Esophagus muscularis mucosa (tissue), 4 donors: ENCODE results near the gene TMCC2. TPM values are rescaled to one million over a fixed set of nuclear protein-coding genes. Genes with fewer than 3 reads are reported as not detected.
"Not testable (repeated sequence)": the region's sequence is repeated elsewhere in the genome, so short reads cannot be mapped to it uniquely, and the experiment has no call there.

Experiments used
- DNase-seq: peaks from one replicate; pipeline ENCODE4 v3.0.0-alpha.2; 2017; ENCODE audit errors: extremely low spot score
- H3K27ac ChIP-seq, 4 donors: fragments of 200-600 bp; sonication (generic); replicated peaks in 1 of 4; 1 replicate in 3 of 4; 2 replicates in 1 of 4; pipeline ENCODE4 v1.5.1; 2016 to 2019; ENCODE audit warnings: mild to moderate bottlenecking in 1 of 4
- H3K27me3 ChIP-seq, 4 donors: fragments of 200-600 bp; sonication (generic); one replicate each; pipeline versions ENCODE4 v1.5.1 to v1.6.0; 2016 to 2019
- H3K36me3 ChIP-seq, 4 donors: fragments of 200-600 bp; sonication (generic); one replicate each; pipeline ENCODE4 v1.5.1; 2016 to 2019
- H3K4me1 ChIP-seq, 4 donors: fragments of 200-600 bp; sonication (generic); one replicate each; pipeline ENCODE4 v1.5.1; 2016 to 2019
- H3K4me3 ChIP-seq, 4 donors: fragments of 200-600 bp; sonication (generic); 1 replicate in 2 of 4; 2 replicates in 2 of 4; pipeline ENCODE4 v1.5.1; 2016 to 2019; ENCODE audit warnings: mild to moderate bottlenecking in 4 of 4, moderate library complexity in 1 of 4
- H3K9me3 ChIP-seq, 4 donors: fragments of 200-600 bp; sonication (generic); 1 replicate in 3 of 4; 2 replicates in 1 of 4; pipeline ENCODE4 v1.5.1; 2016 to 2019
- CTCF ChIP-seq, 3 experiments: fragments of 200-600 bp in 2 of 3; fragments of 450-650 bp in 1 of 3; sonication (generic) in 2 of 3; IDR thresholded peaks; one replicate each; pipeline ENCODE4 v1.5.1; 2017 to 2019; ENCODE audit warnings: antibody characterized with exemption in 3 of 3, mild to moderate bottlenecking in 2 of 3, moderate library complexity in 1 of 3
- EP300 ChIP-seq: sonication (generic); formaldehyde crosslinking; IDR thresholded peaks from one replicate; pipeline ENCODE4 v1.6.1; 2017; ENCODE audit warnings: antibody characterized with exemption
- POLR2A ChIP-seq: fragments of 450-650 bp; IDR thresholded peaks from one replicate; pipeline ENCODE4 v1.6.1; 2017; ENCODE audit warnings: antibody characterized with exemption, moderate library complexity, mild to moderate bottlenecking, low read depth
- POLR2AphosphoS5 ChIP-seq, 2 donors: sonication (generic); formaldehyde crosslinking; IDR thresholded peaks; one replicate each; pipeline ENCODE4 v1.6.1; 2017; ENCODE audit warnings: antibody characterized with exemption in 2 of 2
- WGBS: methylation state at CpG from one replicate; pipeline ENCODE4 v1.1.5; 2018; 5-methylcytosine and 5-hydroxymethylcytosine counted together
- intact Hi-C: fragments of 100-400 bp; cut with DNase I; formaldehyde crosslinking; loops from one replicate; pipeline ENCODE4 v1.15.1; 2023
- total RNA-seq, 4 donors: library from RNA; depleted of rRNA; stranded (reverse); fragments of >200 nt; gene quantifications; one replicate each; pipeline versions ENCODE4 v1.1.0 to v1.2.1, GENCODE V29; 2016

TMCC2 gene
- total RNA-seq, 4 donors from 2014 or later, result 4.1 to 8.2 (median 5.9) TPM

GRCh38 chr1:205276689-205277065 lies 48.9 kb downstream of the TMCC2 start:
- peaks cover 0 to 11% (median 5%) of the 10 kb centered on the region in 4 donors for H3K36me3 ChIP-seq
- peaks cover 0 to 14% (median 8%) of the 10 kb centered on the region in 4 donors for H3K4me1 ChIP-seq
- no peak overlapping the region for H3K4me3 ChIP-seq
- no peaks in the 10 kb centered on the region for H3K27me3 ChIP-seq
- no peak overlapping the region for H3K27ac ChIP-seq
- WGBS, result 89% methylated on average over 7 of the region's 8 CpGs
- intact Hi-C loops, result no loop called here
- TF ChIP-seq POLR2AphosphoS5 (IDR thresholded peaks at IDR 0.05) (no peak), CTCF (IDR thresholded peaks at IDR 0.05) (no peak), EP300 (no peak), POLR2A (no peak)
- no peaks in the 10 kb centered on the region for H3K9me3 ChIP-seq
- DNase-seq, result no peak

GRCh38 chr1:205279986-205280385 lies 52.2 kb downstream of the TMCC2 start:
- H3K36me3 ChIP-seq, result no peaks in the 10 kb centered on the region
- H3K4me3 ChIP-seq, result no peak overlapping the region
- no peaks in the 10 kb centered on the region for H3K27me3 ChIP-seq
- 92% methylated on average over 2 of the region's 3 CpGs for WGBS
- H3K9me3 ChIP-seq, result no peaks in the 10 kb centered on the region
- intact Hi-C loops, result no loop called here
- H3K27ac ChIP-seq, result no peak overlapping the region
- H3K4me1 ChIP-seq, result peaks cover 9 to 14% (median 13%) of the 10 kb centered on the region in 4 donors
- no peak for TF ChIP-seq POLR2A
- TF ChIP-seq EP300, result no peak
- TF ChIP-seq POLR2AphosphoS5 (IDR thresholded peaks at IDR 0.05), result no peak
- no peak for TF ChIP-seq CTCF (IDR thresholded peaks at IDR 0.05)
- DNase-seq, result no peak

- H3K9me3 ChIP-seq, intact Hi-C loops, DNase-seq, H3K36me3 ChIP-seq, H3K4me3 ChIP-seq, H3K27ac ChIP-seq, H3K27me3 ChIP-seq: not testable (repeated sequence)
- peaks cover 15 to 22% (median 19%) of the 10 kb centered on the region in 4 donors for H3K4me1 ChIP-seq
- WGBS, result 97% methylated on average over 10 of the region's 10 CpGs
Observed at GRCh38 chr1:205280666-205281395, 53.1 kb downstream of the TMCC2 start.

GRCh38 chr1:205283270-205284147 lies 55.8 kb downstream of the TMCC2 start:
- TF ChIP-seq POLR2AphosphoS5 (IDR thresholded peaks at IDR 0.05), result no peak
- no peak for TF ChIP-seq EP300
- no peak for TF ChIP-seq POLR2A
- no peak for TF ChIP-seq CTCF (IDR thresholded peaks at IDR 0.05)
- Histone ChIP-seq H3K27me3 (no peaks in the 10 kb centered on the region), H3K9me3 (no peaks in the 10 kb centered on the region), H3K36me3 (no peaks in the 10 kb centered on the region), H3K27ac (peak overlapping the region in 1 of 4 donors; percentile 19), H3K4me1 (peaks cover 15 to 41% (median 24%) of the 10 kb centered on the region in 4 donors), H3K4me3 (no peak overlapping the region)
- 83% methylated on average over 15 of the region's 15 CpGs for WGBS
- DNase-seq, result no peak
- intact Hi-C loops, result no loop called here

- 64% methylated on average over 6 of the region's 7 CpGs for WGBS
- Histone ChIP-seq H3K27ac (peak overlapping the region; percentile 19 to 57 (median 38)), H3K9me3 (no peaks in the 10 kb centered on the region), H3K27me3 (no peaks in the 10 kb centered on the region), H3K36me3 (no peaks in the 10 kb centered on the region), H3K4me3 (no peak overlapping the region), H3K4me1 (peaks cover 15 to 41% (median 24%) of the 10 kb centered on the region in 4 donors)
- peak; percentile 95 for DNase-seq
- intact Hi-C loops, result no loop called here
- no peak for TF ChIP-seq EP300
- peak; percentile 36 to 66 for TF ChIP-seq POLR2AphosphoS5 (IDR thresholded peaks at IDR 0.05)
- no peak for TF ChIP-seq CTCF (IDR thresholded peaks at IDR 0.05)
Observed at GRCh38 chr1:205284420-205285144, 56.8 kb downstream of the TMCC2 start.
